ENCODE data around the gene ATF7. TPM values are rescaled to one million over a fixed set of nuclear protein-coding genes. Genes with fewer than 3 reads are reported as not detected.

ATF7 gene
- total RNA-seq, 1 experiment from 2014 or later, result 3.9 TPM

- DNase-seq (ENCODE audit: low spot score), result no peak
Measured at GRCh38 chr12:53596920-53597363, 29.2 kb downstream of the ATF7 start.

- DNase-seq (ENCODE audit: low spot score), result no peak
Measured at GRCh38 chr12:53594897-53595615, 31.1 kb downstream of the ATF7 start.

- DNase-seq (ENCODE audit: low spot score), result no peak
Measured at GRCh38 chr12:53593707-53594106, 32.5 kb downstream of the ATF7 start.

GRCh38 chr12:53593031-53593430 is 33.2 kb downstream of the ATF7 start:
- DNase-seq (ENCODE audit: low spot score), result no peak

- no peak for DNase-seq (ENCODE audit: low spot score)
Measured at GRCh38 chr12:53592426-53592825, 33.8 kb downstream of the ATF7 start.

GRCh38 chr12:53591301-53592206 is 34.6 kb downstream of the ATF7 start:
- no peak for DNase-seq (ENCODE audit: low spot score)

- no peak for DNase-seq (ENCODE audit: low spot score)
Measured at GRCh38 chr12:53590652-53591051, 35.5 kb downstream of the ATF7 start.

GRCh38 chr12:53589915-53590314 is 36.3 kb downstream of the ATF7 start:
- no peak for DNase-seq (ENCODE audit: low spot score)

GRCh38 chr12:53589423-53589822 is 36.8 kb downstream of the ATF7 start:
- DNase-seq (ENCODE audit: low spot score), result no peak

GRCh38 chr12:53588123-53588522 is 38.1 kb downstream of the ATF7 start:
- no peak for DNase-seq (ENCODE audit: low spot score)

- DNase-seq (ENCODE audit: low spot score), result no peak
Measured at GRCh38 chr12:53586745-53587144, 39.4 kb downstream of the ATF7 start.

GRCh38 chr12:53585448-53586125 is 40.6 kb downstream of the ATF7 start:
- no peak for DNase-seq (ENCODE audit: low spot score)

GRCh38 chr12:53579545-53579955 is 46.6 kb downstream of the ATF7 start:
- no peak for DNase-seq (ENCODE audit: low spot score)

GRCh38 chr12:53578783-53579182 is 47.4 kb downstream of the ATF7 start:
- no peak for DNase-seq (ENCODE audit: low spot score)

GRCh38 chr12:53577941-53578352 is 48.2 kb downstream of the ATF7 start:
- no peak for DNase-seq (ENCODE audit: low spot score)

GRCh38 chr12:53575502-53576249 is 50.5 kb downstream of the ATF7 start:
- no peak for DNase-seq (ENCODE audit: low spot score)

GRCh38 chr12:53572134-53572758 is 53.9 kb downstream of the ATF7 start:
- no peak for DNase-seq (ENCODE audit: low spot score)

- DNase-seq (ENCODE audit: low spot score), result no peak
Measured at GRCh38 chr12:53571295-53571694, 54.9 kb downstream of the ATF7 start.

- no peak for DNase-seq (ENCODE audit: low spot score)
Measured at GRCh38 chr12:53568809-53569557, 57.2 kb downstream of the ATF7 start.
